ENCODE data around the gene KRTAP5-2. TPM values are rescaled to one million over a fixed set of nuclear protein-coding genes. Genes with fewer than 3 reads are reported as not detected.
"Not testable (repeated sequence)": the region's sequence is repeated elsewhere in the genome, so short reads cannot be mapped to it uniquely, and the experiment has no call there.

Gene KRTAP5-2
- total RNA-seq, 1 experiment from 2014 or later, result not detected

GRCh38 chr11:1589996-1590395, 8.1 kb downstream of the KRTAP5-2 start:
- no peak for DNase-seq (ENCODE audit: low spot score)

DNA sequence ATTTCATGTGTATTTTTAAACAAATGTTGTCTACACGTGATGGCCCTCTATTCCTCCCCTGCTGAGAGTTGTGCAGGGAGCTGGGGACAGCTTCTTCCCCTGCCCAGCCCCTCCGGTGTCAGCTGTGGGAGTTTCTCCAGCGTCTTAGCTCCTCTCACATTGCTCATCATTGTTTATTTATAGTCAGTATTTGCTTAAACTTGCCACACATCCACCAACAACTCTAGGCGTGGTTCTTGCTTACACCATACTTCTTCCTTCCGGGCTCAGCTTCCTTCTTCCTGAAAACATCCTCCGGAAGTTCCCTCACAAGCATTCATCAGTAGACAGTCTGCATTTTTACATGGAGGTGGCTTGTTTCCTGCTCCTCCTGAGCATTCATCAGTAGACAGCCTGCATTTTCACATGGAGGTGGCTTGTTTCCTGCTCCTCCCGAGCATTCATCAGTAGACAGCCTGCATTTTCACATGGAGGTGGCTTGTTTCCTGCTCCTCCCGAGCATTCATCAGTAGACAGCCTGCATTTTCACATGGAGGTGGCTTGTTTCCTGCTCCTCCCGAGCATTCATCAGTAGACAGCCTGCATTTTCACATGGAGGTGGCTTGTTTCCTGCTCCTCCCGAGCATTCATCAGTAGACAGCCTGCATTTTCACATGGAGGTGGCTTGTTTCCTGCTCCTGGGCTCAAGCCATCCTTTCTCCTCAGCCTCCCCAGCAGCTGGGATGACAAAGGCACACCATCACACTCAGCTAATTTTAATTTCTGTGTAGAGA, 8.7 kb downstream of the KRTAP5-2 start:
- DNase-seq (ENCODE audit: low spot score), result peak; percentile 48

DNA sequence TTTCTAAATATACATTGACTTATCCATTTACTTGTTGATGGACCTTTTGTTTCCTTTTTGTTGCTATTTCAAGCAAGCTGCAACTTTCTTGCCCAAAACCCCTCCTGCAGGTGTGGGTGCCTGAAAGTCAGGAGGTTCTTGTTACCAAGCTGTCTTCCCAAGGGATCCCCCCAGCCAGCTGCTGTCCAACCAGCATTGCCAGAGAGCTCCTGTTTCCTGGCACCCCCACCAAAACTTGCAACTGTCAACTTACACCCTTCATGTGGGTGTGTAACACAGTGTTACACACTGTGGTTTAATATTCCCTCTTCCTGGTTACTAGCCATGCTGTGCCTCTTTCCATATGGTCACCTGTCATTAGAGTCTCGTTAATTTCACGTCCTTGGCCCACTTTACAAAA, 11.4 kb downstream of the KRTAP5-2 start:
- DNase-seq (ENCODE audit: low spot score), result no peak

DNA sequence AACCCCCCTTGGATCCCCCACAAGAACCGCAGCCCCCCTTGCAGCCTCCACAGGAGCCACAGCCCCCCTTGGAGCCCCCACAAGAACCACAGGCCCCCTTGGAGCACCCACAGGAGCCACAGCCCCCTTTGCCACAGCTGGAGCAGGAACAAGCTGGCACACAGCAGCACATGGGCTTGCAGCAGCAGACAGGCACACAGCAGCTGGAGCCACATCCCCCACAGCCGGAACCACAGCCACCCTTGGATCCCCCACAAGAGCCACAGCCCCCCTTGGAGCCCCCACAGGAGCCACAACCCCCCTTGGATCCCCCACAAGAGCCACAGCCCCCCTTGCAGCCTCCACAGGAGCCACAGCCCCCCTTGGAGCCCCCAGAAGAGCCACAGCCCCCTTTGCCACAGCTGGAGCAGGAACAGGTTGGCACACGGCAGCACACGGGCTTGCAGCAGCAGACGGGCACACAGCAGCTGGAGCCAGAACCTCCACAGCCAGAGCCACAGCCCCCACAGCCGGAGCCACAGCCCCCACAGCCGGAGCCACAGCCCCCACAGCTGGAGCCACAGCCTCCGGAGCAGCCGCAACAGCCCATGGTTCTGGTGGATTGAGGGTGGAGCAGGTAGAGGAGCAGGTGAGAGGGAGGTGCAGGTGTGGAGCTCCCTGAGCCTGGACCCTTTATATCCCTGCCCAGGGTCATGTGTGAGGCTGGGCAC, 13.3 kb downstream of the KRTAP5-2 start, which contains the start of gene KRTAP5-1:
TSS of gene KRTAP5-1 (minus strand) at position 623 of the 710 bp plus-strand sequence. CDS start at position 589, 34 bp downstream.
- DNase-seq (ENCODE audit: low spot score), result not testable (repeated sequence)

DNA sequence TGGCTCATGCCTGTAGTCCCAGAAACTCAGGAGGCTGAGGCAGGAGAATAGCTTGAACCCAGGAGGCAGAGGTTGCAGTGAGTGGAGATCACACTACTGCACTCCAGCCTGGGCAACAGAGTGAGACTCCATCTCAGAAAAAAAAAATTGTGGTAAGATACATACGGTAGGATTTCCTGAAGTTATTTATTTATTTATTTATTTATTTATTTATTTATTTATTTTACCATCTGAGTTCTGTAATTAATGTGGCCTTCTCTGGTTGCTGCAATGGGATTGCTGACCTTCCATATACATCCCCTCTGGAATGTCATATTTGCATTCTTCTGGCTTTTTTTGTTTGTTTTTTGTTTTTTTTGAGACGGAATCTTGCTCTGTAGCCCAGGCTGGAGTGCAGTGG, 15.2 kb downstream of the KRTAP5-2 start:
- not testable (repeated sequence) for DNase-seq (ENCODE audit: low spot score)

DNA sequence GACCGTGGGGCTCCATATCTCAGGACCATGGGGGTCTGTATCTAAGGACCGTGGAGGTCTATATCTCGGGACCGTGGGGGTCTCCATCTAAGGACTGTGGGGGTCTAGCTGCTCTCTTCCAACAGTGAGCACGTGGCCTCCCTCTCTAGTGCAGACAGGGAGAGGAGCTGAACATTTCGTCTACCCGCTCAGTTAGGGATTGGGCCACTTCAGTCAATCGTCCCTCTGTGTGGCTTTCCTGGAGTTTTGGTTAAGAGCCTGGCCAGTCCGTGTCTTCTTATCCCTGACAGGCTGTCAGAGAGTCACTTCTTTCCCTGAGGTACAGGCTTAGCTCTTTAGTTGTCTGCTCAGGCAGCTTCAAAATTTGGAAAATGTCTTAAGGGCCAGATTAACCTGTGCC, 16.1 kb downstream of the KRTAP5-2 start:
- DNase-seq (ENCODE audit: low spot score), result no peak

DNA sequence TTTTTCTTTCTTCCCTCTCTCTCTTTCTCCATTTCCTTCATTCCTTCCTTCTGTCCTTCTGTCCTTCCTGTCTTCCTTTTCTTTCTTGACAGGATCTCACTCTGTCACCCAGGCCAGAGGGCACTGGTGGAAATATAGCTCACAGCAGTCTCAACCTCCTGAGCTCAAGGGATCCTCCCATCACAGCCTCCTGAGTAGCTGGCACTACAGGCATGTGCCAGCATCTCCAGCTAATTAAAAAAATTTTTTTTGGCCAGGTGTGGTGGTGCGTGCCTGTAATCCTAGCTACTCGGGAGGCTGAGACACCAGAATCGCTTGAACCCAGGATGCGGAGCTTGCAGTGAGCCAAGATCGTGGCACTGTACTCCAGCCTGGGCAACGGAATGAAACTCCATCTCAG, 21.3 kb downstream of the KRTAP5-2 start:
- no peak for DNase-seq (ENCODE audit: low spot score)

GRCh38 chr11:1575756-1576155, 22.3 kb downstream of the KRTAP5-2 start:
- not testable (repeated sequence) for DNase-seq (ENCODE audit: low spot score)

DNA sequence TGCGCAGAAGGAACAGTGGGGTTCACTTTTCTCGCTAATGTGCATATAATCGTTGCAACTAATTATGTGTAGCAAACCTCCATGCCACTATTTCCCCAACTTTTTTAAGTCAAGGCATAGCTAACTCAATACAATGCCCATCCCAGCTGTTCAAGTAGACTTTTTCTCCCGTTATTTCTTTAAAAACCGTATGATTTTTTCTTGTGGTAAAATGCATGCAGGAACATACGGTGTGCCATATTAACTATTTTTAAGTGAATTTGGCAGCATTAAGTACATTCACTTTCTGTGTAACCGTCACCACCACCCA, 23.2 kb downstream of the KRTAP5-2 start:
- peak; percentile 16 for DNase-seq (ENCODE audit: low spot score)

DNA sequence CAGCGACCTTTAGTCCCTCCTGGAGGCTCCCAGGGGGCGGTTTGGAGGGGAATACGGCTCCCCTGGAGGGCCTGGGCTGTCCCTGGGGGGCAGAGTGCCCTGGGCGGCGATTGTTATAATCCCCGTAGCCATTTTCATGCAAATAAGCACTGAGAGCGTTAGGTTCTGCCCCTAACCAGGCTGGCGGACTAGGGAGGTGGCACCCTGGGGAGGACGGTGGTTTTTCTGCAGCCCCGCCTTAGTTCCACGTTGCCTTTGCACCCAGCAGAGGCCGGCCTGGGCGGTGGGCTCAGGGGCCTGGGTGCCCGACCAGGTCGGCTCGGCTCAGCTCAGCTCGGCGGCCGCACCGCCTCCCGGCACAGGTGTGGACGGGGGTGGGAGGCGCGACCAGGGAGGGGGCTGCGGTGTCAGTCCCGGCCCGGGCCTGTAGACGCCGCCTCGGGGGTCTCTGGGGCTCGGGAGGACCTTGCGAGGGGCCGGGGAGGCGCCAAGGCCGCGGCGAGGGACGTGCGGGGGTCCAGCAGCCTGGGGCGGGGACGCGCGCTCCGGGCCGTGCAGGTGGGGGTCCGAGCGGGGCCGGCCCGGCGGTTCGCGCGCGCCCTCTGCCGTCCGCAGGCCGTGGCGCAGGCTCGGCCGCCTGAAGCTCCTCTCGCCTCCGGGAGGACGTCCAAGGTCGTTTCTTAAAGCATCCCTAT, 23.7 kb downstream of the KRTAP5-2 start:
- DNase-seq (ENCODE audit: low spot score), result peak; percentile 22

DNA sequence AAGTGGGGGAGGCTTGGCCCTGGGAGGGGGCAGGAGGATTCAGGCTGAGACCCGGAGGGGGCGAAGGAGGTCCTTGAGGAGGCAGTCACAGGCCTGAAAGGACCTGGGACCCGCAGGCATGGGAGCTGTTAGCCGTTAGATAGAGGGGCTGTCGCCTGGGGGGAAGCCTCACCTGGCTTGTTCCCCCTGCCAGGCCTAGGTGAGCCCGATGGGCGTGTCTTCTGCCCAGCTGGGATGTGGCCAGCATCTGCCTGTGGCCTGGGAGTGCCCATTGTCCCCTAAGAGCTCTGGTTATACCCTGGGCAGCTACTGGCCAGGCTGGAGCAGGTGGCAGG, 24.2 kb downstream of the KRTAP5-2 start:
- DNase-seq (ENCODE audit: low spot score), result peak; percentile 14

DNA sequence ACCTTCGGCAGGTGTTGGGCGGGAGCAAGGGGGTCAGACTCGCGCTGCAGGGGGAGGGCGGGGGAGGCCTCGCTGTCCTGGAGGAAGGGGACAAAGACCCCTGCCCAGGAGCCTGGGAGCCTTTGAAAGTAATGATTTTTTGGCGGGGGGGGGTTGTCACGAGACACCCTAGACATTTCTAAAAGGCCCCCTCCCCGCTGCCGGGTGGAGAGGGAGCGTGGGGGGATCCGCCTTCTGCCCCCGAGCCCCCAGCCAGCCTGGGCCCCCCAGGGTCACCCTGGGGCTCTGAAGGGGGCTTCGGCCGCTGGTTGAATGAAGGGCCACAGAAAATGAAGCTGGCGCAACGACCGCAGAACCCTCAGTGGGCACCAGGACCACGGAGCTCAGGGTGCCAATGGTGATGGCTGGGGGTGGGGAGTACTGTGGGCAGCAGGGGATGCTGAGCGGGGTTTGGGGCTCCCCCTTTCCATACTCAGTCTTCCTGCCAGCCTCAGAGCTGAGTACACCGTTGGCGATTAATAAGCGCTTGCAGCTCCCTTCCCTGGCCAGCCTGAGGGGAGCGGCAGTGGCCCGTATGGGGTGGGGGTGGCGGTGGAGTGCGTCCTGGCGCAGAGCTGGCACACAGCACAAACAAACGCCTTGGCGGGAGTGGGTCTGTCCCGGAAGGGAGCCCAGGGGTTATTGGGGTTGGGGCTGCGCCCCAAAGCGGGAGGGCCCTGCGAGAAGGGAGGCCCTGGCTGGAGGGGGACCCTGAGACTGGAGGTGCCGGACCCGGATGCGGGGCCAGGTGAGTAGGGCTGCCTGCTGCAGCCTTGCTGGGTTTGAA, 24.8 kb downstream of the KRTAP5-2 start:
- DNase-seq (ENCODE audit: low spot score), result no peak

DNA sequence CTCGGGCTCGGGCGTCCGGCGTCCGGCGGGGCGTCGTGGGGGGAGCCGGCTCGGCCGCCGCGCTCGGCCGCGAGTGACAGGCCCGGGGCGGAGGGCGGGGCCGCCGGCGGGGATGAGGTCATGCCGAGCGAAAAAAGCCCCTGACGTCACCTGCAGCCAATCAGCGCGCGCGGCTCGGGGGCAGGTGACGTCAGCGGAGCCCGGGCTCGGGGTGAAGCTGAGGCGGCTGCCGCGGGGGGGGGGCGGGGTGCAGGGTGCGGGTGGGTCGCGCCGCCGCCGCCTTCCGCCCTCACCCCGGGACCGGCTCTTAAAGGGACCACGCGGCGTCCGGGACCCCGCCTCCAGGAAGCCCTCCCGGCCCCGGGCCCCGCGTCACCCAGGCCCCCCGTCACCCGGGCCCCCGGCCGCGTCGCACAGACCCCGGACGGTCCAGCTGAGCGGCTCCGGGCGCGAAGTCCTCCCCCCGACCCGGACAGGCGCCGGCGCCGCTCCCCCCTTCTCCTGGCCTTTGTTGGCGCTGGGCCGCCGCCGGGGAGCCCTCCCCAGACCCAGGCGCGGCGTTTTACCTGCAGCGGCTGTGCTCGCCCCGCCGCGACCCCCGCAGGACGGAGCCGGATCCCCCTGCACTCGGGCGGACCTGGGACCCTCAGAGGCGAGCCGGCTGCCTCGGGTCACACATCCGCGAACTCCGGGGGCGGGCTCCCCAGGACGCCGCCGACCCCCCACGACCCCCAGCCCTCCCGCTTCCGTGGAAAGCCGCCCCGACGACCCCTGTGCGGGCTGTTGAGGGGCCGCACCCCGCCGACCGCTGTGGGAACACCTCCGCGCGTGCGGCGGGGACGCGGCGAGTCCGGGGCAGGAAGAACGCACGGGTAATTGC, 25.7 kb downstream of the KRTAP5-2 start, which contains the start of gene DUSP8:
TSS of gene DUSP8 (minus strand) at position 75 of the 880 bp plus-strand sequence. CDS start 6,445 bp downstream, outside the sequence.
- DNase-seq (ENCODE audit: low spot score), result peak; percentile 83

DNA sequence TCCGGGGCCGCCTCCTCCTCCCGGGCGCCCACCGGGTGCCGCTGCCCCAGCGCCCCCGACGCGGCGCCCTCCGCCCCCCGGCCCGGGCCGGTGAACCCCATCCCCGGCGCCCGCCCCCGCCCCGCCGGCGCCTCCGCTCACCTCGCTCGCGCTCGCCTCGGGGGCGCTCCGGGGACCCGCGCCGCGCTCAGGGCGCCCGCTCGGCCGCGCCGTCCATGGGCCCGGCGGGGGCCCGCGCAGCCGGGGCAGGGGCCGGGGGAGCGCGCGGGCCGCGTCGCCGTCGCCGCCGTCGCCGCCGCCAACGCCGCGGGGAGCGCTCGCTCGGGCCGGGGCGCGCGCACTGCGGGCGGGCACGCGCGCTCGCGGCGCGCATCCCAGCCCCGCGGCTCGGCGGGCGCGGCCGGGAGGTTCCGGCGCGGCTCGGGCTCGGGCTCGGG, 26.3 kb downstream of the KRTAP5-2 start:
- DNase-seq (ENCODE audit: low spot score), result no peak

- DNase-seq (ENCODE audit: low spot score), result no peak
Measured at GRCh38 chr11:1570896-1571759, 27.0 kb downstream of the KRTAP5-2 start.

DNA sequence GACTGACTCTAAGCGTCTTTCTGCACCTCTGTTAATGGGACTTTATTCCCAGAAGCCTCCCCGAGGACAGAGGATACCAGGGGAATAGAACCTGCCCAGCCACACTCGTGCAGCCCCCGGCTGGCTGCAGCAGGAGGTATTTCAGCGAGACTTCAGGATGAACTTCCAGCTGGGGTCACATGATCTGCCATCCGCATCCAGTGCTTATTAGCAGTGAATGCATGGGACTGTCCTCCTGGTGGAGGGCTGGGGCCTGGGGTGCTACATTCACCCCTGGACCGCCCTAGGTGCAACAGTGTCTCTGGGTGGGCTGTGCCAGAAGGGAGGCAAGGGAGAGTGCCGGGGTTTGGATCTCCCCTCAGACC, 27.6 kb downstream of the KRTAP5-2 start:
- DNase-seq (ENCODE audit: low spot score), result no peak

DNA sequence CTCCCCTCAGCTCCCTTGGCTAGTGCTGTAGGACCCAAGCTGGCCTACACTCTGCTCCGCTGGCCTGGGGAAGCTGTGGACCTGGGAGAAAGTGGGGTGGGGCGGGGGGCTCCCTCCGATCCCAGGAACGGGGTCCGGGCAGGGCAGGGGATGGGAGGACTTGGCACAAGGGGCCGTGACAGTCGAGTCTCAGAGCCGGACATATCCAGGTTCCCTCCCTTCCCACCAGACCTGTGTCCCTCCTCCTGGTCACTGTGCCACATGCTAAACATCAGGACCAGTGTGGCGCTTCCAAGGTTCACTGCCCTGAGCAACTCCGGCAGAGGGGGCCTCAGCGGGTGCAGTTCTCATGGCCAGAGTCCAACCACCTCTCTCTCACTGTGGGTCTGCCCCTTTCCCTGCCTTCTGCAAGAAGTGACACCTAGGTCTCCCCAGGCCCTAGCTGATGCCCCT, 28.1 kb downstream of the KRTAP5-2 start:
- no peak for DNase-seq (ENCODE audit: low spot score)

DNA sequence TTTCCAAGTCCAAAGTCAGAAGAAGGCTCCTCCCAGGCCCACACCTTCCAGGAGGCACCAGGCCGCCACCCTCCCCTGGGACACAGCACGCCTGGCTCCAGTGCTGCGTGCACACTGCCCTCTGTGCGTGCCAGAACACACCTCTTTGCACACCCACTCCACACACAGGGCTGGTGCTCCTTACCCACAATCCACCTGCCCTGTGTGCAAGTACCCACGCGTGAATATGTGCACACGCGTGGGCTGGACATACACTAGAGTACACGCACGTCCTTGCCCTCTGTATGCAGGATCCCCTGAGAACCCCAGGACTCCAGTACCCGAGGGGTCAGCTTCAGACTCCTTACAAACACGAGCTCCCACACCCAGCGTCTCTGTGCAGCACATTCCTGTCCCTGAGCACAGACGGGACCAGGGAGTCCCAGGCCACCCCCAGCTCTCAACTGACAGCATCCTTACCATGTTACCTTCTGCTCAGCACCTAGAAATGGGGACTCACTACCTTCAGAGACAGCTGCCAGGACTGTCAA, 28.8 kb downstream of the KRTAP5-2 start:
- DNase-seq (ENCODE audit: low spot score), result no peak

- DNase-seq (ENCODE audit: low spot score), result no peak
Measured at GRCh38 chr11:1568441-1568911, 29.6 kb downstream of the KRTAP5-2 start.
